A673 (cell line): ENCODE results near the gene MYOG. TPM values are rescaled to one million over a fixed set of nuclear protein-coding genes. Genes with fewer than 3 reads are reported as not detected.

Experiments used
- BruUV-seq: library from RNA; stranded (reverse); fragments of 400-500 nt; replicated peaks from 2 replicates; lab custom pipeline; 2021; lab: Mats Ljungman, UMichigan
- CTCF ChIA-PET: fragments of 300-600 bp; sonication (Branson Sonifier 250); formaldehyde crosslinking; loops from one replicate; lab custom pipeline; 2022; ENCODE audit warnings: antibody characterized with exemption; lab: Charles Lee
- POLR2A ChIA-PET: fragments of 300-600 bp; sonication (Branson Sonifier 250); formaldehyde crosslinking; loops from one replicate; lab custom pipeline; 2022; ENCODE audit warnings: antibody characterized with exemption; ENCODE audit not compliant: low non-redundant PET; lab: Charles Lee
- DNase-seq: peaks from one replicate; pipeline ENCODE4 v3.0.0-alpha.2; 2015; ENCODE audit warnings: low spot score
- H3K27ac ChIP-seq: fragments of 200-600 bp; sonication (generic); 2 replicates; pipeline ENCODE4 v1.5.1; 2016; ENCODE audit warnings: mixed run types, low read depth, mild to moderate bottlenecking, mixed read lengths, antibody characterized with exemption, low read length; ENCODE audit not compliant: poor library complexity, severe bottlenecking
- H3K27me3 ChIP-seq: fragments of 200-600 bp; sonication (generic); replicated peaks from 2 replicates; pipeline ENCODE4 v1.6.1; 2017; ENCODE audit warnings: mixed run types, low read depth, mild to moderate bottlenecking, mixed read lengths, antibody characterized with exemption, low read length; ENCODE audit not compliant: insufficient read depth, poor library complexity
- H3K36me3 ChIP-seq: fragments of 200-600 bp; sonication (generic); 2 replicates; pipeline ENCODE4 v1.6.1; 2016; ENCODE audit warnings: mixed run types, mild to moderate bottlenecking, mixed read lengths, antibody characterized with exemption, low read length; ENCODE audit not compliant: insufficient read depth, poor library complexity, severe bottlenecking
- H3K4me1 ChIP-seq: fragments of 200-600 bp; sonication (generic); 2 replicates; pipeline ENCODE4 v1.6.1; 2017; ENCODE audit warnings: mixed run types, mild to moderate bottlenecking, mixed read lengths, antibody characterized with exemption, low read length; ENCODE audit not compliant: insufficient read depth, poor library complexity, severe bottlenecking
- H3K4me3 ChIP-seq: fragments of 200-600 bp; sonication (generic); 2 replicates; pipeline ENCODE4 v1.5.1; 2016; ENCODE audit warnings: low read depth, mixed run types, mild to moderate bottlenecking, mixed read lengths, low read length; ENCODE audit not compliant: poor library complexity, severe bottlenecking
- H3K9me3 ChIP-seq: fragments of 200-600 bp; sonication (generic); 2 replicates; pipeline ENCODE4 v1.6.1; 2016; ENCODE audit warnings: mixed run types, low read depth, mild to moderate bottlenecking, mixed read lengths, antibody characterized with exemption, low read length; ENCODE audit not compliant: poor library complexity, severe bottlenecking
- EZH2 ChIP-seq: fragments of 200-600 bp; sonication (generic); IDR thresholded peaks from 2 replicates; pipeline ENCODE4 v1.6.1; 2017; ENCODE audit warnings: borderline replicate concordance, low read depth, mild to moderate bottlenecking, mixed read lengths, antibody characterized with exemption, low read length; ENCODE audit not compliant: poor library complexity, severe bottlenecking
- intact Hi-C: fragments of 100-400 bp; cut with micrococcal nuclease; formaldehyde crosslinking; loops from one replicate; pipeline ENCODE4 v1.10.0; 2022; ENCODE audit not compliant: unreplicated experiment
- total RNA-seq: library from RNA; stranded (reverse); gene quantifications from 2 replicates; pipeline ENCODE4 v1.2.3, GENCODE V29; 2021
- TF ChIP-seq, protein P1 (sequence below): fragments of 300-800, 200-600 bp; sonication (generic); conservative IDR thresholded peaks from 2 replicates; pipeline ENCODE4 v1.5.1; 2017; ENCODE audit warnings: low read depth, mild to moderate bottlenecking, antibody characterized with exemption, low read length, moderate library complexity, mixed read lengths

MYOG gene
- total RNA-seq, 1 experiment from 2014 or later = not detected

DNA sequence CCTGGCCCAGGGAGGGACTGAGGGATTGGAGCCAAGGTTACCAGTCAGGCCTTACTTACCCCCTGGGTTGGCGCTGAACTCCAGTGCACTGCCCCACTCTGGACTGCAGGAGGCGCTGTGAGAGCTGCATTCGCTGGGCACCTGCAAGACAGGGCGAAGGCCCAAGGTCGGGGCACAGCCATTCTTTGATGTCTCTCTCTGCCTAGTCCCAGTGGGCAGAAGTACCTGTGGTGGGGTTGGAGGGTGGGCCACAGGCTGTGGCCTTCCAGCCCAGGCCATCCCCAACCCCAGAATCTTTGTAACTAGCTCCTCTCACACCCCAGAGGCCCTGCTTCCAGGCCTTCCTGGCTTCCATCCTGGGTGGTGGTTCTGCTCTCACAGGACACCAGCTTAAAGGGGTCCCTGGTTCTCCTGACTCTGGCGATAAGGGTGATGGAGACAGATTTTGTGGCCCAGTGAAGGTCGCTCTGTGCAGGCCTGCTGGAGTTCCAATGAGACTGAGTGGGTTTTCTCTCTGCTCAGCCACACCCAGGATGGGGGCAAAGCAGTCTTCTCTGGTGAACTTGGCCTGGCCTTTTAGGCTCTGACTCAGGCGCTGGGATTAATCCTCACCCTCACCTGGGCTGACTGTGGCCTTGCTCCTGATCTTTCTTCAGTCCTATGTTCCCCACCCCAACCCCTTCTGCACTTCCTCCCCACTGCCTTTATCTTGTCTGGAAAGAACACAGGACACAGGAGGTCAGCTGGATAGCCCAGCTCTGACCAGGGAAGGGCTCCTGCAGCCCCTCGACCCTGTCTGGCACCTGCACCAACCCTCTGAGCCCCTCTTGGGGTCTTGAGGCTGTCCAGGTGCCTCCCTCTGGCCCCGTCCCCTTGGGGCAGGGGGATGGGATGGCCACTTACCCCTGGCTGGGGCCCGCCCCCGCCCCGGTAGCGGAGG is 954 bp downstream of the MYOG start:
- TF ChIP-seq, protein P1, sequence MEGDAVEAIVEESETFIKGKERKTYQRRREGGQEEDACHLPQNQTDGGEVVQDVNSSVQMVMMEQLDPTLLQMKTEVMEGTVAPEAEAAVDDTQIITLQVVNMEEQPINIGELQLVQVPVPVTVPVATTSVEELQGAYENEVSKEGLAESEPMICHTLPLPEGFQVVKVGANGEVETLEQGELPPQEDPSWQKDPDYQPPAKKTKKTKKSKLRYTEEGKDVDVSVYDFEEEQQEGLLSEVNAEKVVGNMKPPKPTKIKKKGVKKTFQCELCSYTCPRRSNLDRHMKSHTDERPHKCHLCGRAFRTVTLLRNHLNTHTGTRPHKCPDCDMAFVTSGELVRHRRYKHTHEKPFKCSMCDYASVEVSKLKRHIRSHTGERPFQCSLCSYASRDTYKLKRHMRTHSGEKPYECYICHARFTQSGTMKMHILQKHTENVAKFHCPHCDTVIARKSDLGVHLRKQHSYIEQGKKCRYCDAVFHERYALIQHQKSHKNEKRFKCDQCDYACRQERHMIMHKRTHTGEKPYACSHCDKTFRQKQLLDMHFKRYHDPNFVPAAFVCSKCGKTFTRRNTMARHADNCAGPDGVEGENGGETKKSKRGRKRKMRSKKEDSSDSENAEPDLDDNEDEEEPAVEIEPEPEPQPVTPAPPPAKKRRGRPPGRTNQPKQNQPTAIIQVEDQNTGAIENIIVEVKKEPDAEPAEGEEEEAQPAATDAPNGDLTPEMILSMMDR = peak; percentile 73
- no peak for TF ChIP-seq EZH2
- peak; percentile 34 for DNase-seq
- Histone ChIP-seq H3K27ac (no peak overlapping the region), H3K4me1 (no peaks in the 10 kb centered on the region), H3K36me3 (no peaks in the 10 kb centered on the region), H3K27me3 (peaks cover 4% of the 10 kb centered on the region), H3K4me3 (no peak overlapping the region), H3K9me3 (no peaks in the 10 kb centered on the region)
- BruUV-seq = no TSS peak
- POLR2A ChIA-PET = interaction anchor here (0.6 kb wide), 1 partner anchor 34 kb away, joined by 3 read pairs; no protein-coding TSS in a partner anchor
- CTCF ChIA-PET = interaction anchor here (0.6 to 1.2 kb wide), 3 partner anchors 21 to 61 kb away, joined by 3 to 4 read pairs (median 4); partner anchors contain the start of gene ADORA1
- intact Hi-C loops = no loop called here

DNA sequence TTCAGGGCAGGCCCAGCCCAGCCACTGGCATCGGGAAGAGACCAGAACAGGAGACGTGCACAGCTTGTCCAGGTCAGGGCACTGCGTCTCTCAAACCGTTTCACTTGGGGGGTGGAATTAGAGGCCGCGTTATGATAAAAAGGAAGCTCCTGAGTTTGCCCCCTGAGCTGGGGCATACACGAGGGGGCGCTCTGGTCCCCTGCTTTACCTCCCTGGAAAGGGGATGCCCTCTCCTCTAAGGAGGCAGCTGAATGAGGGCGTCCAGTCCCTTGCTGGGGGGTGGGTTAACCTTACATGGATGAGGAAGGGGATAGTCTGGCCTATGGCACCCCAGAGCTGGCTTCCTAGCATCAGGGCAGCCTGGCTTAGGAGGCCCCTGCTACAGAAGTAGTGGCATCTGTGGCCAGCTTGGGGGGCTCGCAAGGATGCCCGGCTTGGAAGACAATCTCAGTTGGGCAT is 2.3 kb downstream of the MYOG start:
- intact Hi-C loops = no loop called here
- POLR2A ChIA-PET = no interaction called here

More for the DNA sequence above, 2.3 kb downstream of the MYOG start:
- Histone ChIP-seq H3K27me3 (peaks cover 4% of the 10 kb centered on the region), H3K27ac (no peak overlapping the region), H3K36me3 (no peaks in the 10 kb centered on the region), H3K9me3 (no peaks in the 10 kb centered on the region), H3K4me3 (no peak overlapping the region), H3K4me1 (no peaks in the 10 kb centered on the region)
- DNase-seq = no peak
- BruUV-seq = no TSS peak
- TF ChIP-seq, protein P1 = 0 out of 2 replicates have a peak, but pooled peaks have one; percentile 24
- TF ChIP-seq EZH2 = no peak
- CTCF ChIA-PET = interaction anchor here (0.5 to 1.2 kb wide), 3 partner anchors 35 to 186 kb away, joined by 3 to 4 read pairs (median 3); partner anchors contain the start of gene ADORA1
